SKM-1 treated with dmso at 0.1 percent for 144 hours (cell line): ENCODE measurements around the gene FAM185A.
"Not testable (repeated sequence)": the region's sequence is repeated elsewhere in the genome, so short reads cannot be mapped to it uniquely, and the experiment has no call there.

Experiments used
- DNase-seq: peaks from one replicate; lab custom pipeline; 2025; ENCODE audit not compliant: unreplicated experiment; lab: John Stamatoyannopoulos, UW

FAM185A gene

GRCh38 chr7:102776217-102776616 is 27.4 kb downstream of the FAM185A start:
- DNase-seq, result not testable (repeated sequence)

- DNase-seq, result not testable (repeated sequence)
Measured at GRCh38 chr7:102778663-102779062, 29.9 kb downstream of the FAM185A start.

GRCh38 chr7:102780926-102781325 is 32.1 kb downstream of the FAM185A start:
- DNase-seq, result not testable (repeated sequence)

- DNase-seq, result not testable (repeated sequence)
Measured at GRCh38 chr7:102788770-102789169, 40.0 kb downstream of the FAM185A start.

GRCh38 chr7:102790364-102791100 is 41.7 kb downstream of the FAM185A start:
- not testable (repeated sequence) for DNase-seq

GRCh38 chr7:102791367-102791766 is 42.6 kb downstream of the FAM185A start:
- not testable (repeated sequence) for DNase-seq

- DNase-seq, result not testable (repeated sequence)
Measured at GRCh38 chr7:102791831-102792230, 43.0 kb downstream of the FAM185A start.

GRCh38 chr7:102794567-102794966 is 45.8 kb downstream of the FAM185A start:
- DNase-seq, result not testable (repeated sequence)

GRCh38 chr7:102795987-102796595 is 47.3 kb downstream of the FAM185A start:
- not testable (repeated sequence) for DNase-seq

GRCh38 chr7:102806613-102807012 is 57.8 kb downstream of the FAM185A start:
- no peak for DNase-seq

GRCh38 chr7:102810916-102811315 is 62.1 kb downstream of the FAM185A start:
- DNase-seq, result no peak

GRCh38 chr7:102811942-102812678 is 63.3 kb downstream of the FAM185A start:
- DNase-seq, result no peak

- no peak for DNase-seq
Measured at GRCh38 chr7:102813191-102814024, 64.6 kb downstream of the FAM185A start.

- no peak for DNase-seq
Measured at GRCh38 chr7:102814025-102814471, 65.2 kb downstream of the FAM185A start.

GRCh38 chr7:102817616-102818573 is 69.1 kb downstream of the FAM185A start:
- no peak for DNase-seq

GRCh38 chr7:102819151-102819550 is 70.4 kb downstream of the FAM185A start:
- DNase-seq, result no peak

- DNase-seq, result no peak
Measured at GRCh38 chr7:102821994-102822747, 73.4 kb downstream of the FAM185A start.

GRCh38 chr7:102823390-102824119 is 74.8 kb downstream of the FAM185A start:
- no peak for DNase-seq
